CD14-positive monocyte (primary cell): ENCODE data around the gene VWF. TPM values are rescaled to one million over a fixed set of nuclear protein-coding genes. Genes with fewer than 3 reads are reported as not detected.

Experiments used
- DNase-seq, 3 donors: peaks; one replicate each; pipeline ENCODE4 v3.0.0-alpha.2; 2011 to 2022
- H2AFZ ChIP-seq: 2 replicates; pipeline ENCODE4 v1.6.0; 2012; ENCODE audit warnings: mild to moderate bottlenecking, low read depth, low read length, inconsistent platforms; ENCODE audit not compliant: insufficient read depth, poor library complexity, severe bottlenecking
- H3K27ac ChIP-seq, 2 donors: 1 replicate in 1 of 2; 2 replicates in 1 of 2; pipeline ENCODE4 v1.5.1; 2012 to 2013; ENCODE audit warnings: low read length in 2 of 2, control low read depth in 1 of 2, inconsistent platforms in 1 of 2, low read depth in 1 of 2, mild to moderate bottlenecking in 1 of 2
- H3K27me3 ChIP-seq, 2 donors: one replicate each; pipeline versions ENCODE4 v1.6.0 to v1.6.1; 2011 to 2013; ENCODE audit warnings: low read length in 2 of 2; ENCODE audit not compliant: control insufficient read depth in 2 of 2, insufficient read depth in 2 of 2
- H3K36me3 ChIP-seq, 2 donors: replicated peaks in 1 of 2; 1 replicate in 1 of 2; 2 replicates in 1 of 2; pipeline versions ENCODE4 v1.5.1 to v1.6.1; 2012 to 2013; ENCODE audit warnings: low read length in 2 of 2, control low read depth in 1 of 2, inconsistent platforms in 1 of 2, mild to moderate bottlenecking in 1 of 2; ENCODE audit not compliant: insufficient read depth in 2 of 2, control insufficient read depth in 1 of 2
- H3K4me1 ChIP-seq, 2 donors: 1 replicate in 1 of 2; 2 replicates in 1 of 2; pipeline versions ENCODE4 v1.5.1 to v1.6.1; 2012 to 2013; ENCODE audit warnings: low read length in 2 of 2, control low read depth in 1 of 2, inconsistent platforms in 1 of 2, mild to moderate bottlenecking in 1 of 2, moderate library complexity in 1 of 2; ENCODE audit not compliant: insufficient read depth in 2 of 2, control insufficient read depth in 1 of 2
- H3K4me2 ChIP-seq: replicated peaks from 2 replicates; pipeline ENCODE3; 2012; ENCODE audit warnings: low read length, moderate library complexity, mild to moderate bottlenecking; ENCODE audit not compliant: poor library complexity, severe bottlenecking; ENCODE audit errors: extremely low read depth
- H3K4me3 ChIP-seq, 3 experiments: fragments of 200-600 bp in 1 of 3; sonication (generic) in 1 of 3; replicated peaks in 1 of 3; 1 replicate in 2 of 3; 2 replicates in 1 of 3; pipeline ENCODE4 v1.5.1; 2011 to 2013; ENCODE audit warnings: low read length in 3 of 3, mild to moderate bottlenecking in 3 of 3, control low read depth in 2 of 3, low read depth in 2 of 3, inconsistent platforms in 1 of 3, moderate library complexity in 1 of 3
- H3K79me2 ChIP-seq: 2 replicates; pipeline ENCODE4 v1.6.0; 2012; ENCODE audit warnings: mild to moderate bottlenecking, control low read depth, inconsistent platforms, low read length, moderate library complexity; ENCODE audit not compliant: insufficient read depth
- H3K9ac ChIP-seq: 2 replicates; pipeline ENCODE4 v1.6.0; 2017; ENCODE audit warnings: low read length, mild to moderate bottlenecking; ENCODE audit not compliant: insufficient read depth, poor library complexity, severe bottlenecking
- H3K9me3 ChIP-seq, 2 donors: replicated peaks in 1 of 2; 1 replicate in 1 of 2; 2 replicates in 1 of 2; pipeline versions ENCODE4 v1.5.1 to v1.6.1; 2012 to 2013; ENCODE audit warnings: low read length in 2 of 2, control low read depth in 1 of 2; ENCODE audit not compliant: control insufficient read depth in 1 of 2, insufficient read depth in 1 of 2
- H4K20me1 ChIP-seq: 2 replicates; pipeline ENCODE4 v1.6.0; 2012; ENCODE audit warnings: mild to moderate bottlenecking, low read length, control low read depth, moderate library complexity; ENCODE audit not compliant: insufficient read depth
- H3K27ac Mint-ChIP-seq, 7 donors: one replicate each; pipeline ENCODE4 v1.8.0; 2020; ENCODE audit warnings: mild to moderate bottlenecking in 7 of 7, mixed read lengths in 7 of 7, moderate library complexity in 6 of 7, inconsistent platforms in 2 of 7
- H3K27me3 Mint-ChIP-seq, 3 donors: one replicate each; pipeline ENCODE4 v1.8.0; 2021 to 2022; ENCODE audit warnings: low read depth in 3 of 3, mild to moderate bottlenecking in 3 of 3, mixed read lengths in 3 of 3, moderate library complexity in 3 of 3, inconsistent platforms in 1 of 3
- H3K36me3 Mint-ChIP-seq, 2 donors: one replicate each; pipeline ENCODE4 v1.8.0; 2020; ENCODE audit warnings: mixed read lengths in 2 of 2, inconsistent platforms in 1 of 2, mild to moderate bottlenecking in 1 of 2
- H3K4me1 Mint-ChIP-seq: one replicate; pipeline ENCODE4 v1.8.0; 2020; ENCODE audit warnings: mild to moderate bottlenecking, mixed read lengths
- H3K4me3 Mint-ChIP-seq, 2 donors: one replicate each; pipeline ENCODE4 v1.8.0; 2020; ENCODE audit warnings: mild to moderate bottlenecking in 2 of 2, mixed read lengths in 2 of 2, moderate library complexity in 1 of 2
- H3K9me3 Mint-ChIP-seq, 7 donors: one replicate each; pipeline ENCODE4 v1.8.0; 2020 to 2022; ENCODE audit warnings: mixed read lengths in 7 of 7, mild to moderate bottlenecking in 6 of 7, moderate library complexity in 6 of 7, inconsistent platforms in 2 of 7
- WGBS: methylation state at CpG from one replicate; pipeline ENCODE4 v1.1.5; 2013; ENCODE audit warnings: missing lambda C conversion rate; ENCODE audit not compliant: insufficient coverage; 5-methylcytosine and 5-hydroxymethylcytosine counted together
- intact Hi-C, 2 donors: fragments of 100-400 bp; cut with micrococcal nuclease; formaldehyde crosslinking; loops; one replicate each; pipeline versions ENCODE4 v1.15.0 to v1.15.1; 2023
- polyA plus RNA-seq, 3 donors: library from polyadenylated mRNA; depleted of rRNA in 1 of 3; unstranded in 2 of 3; stranded (reverse) in 1 of 3; fragments of 300-500 nt in 2 of 3; fragments of >200 nt in 1 of 3; fragmentation: Illumina TruSeq in 2 of 3; gene quantifications; 1 replicate in 2 of 3; 2 replicates in 1 of 3; pipeline ENCODE4 v1.2.3, GENCODE V29; 2012 to 2021
- TF ChIP-seq, protein P1 (sequence below): fragments of 200-600 bp; IDR thresholded peaks from one replicate; pipeline ENCODE4 v1.8.0; 2022; ENCODE audit warnings: antibody characterized with exemption, mild to moderate bottlenecking

Gene VWF
- polyA plus RNA-seq, 3 donors, result 0.17 to 0.49 (median 0.48) TPM

DNA sequence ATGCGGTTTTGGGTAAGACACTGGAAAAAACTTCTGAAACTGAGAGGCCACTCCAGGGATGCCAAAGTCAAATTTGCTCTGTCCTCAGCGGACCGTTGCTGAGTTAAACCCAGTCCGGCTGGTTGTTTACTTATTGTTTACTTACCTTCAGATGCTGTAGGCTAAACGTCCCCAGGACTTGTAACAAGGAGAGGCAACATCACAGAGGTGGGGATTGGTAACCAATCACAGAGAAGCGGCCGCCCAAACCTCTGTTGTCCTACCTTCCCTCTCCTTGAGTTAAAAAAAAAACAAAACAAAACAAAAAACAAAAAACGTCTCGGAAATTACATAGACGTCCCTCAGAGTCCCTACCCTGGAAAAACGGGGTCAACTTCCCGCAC lies 179.8 kb downstream of the VWF start:
- Histone ChIP-seq H3K9me3 (peaks cover 4 to 20% of the 10 kb centered on the region in 2 donors), H3K36me3 (no peaks in the 10 kb centered on the region), H3K4me1 (no peaks in the 10 kb centered on the region), H3K4me3 (no peak overlapping the region), H3K79me2 (no peaks in the 10 kb centered on the region), H3K27me3 (peaks cover 51 to 52% of the 10 kb centered on the region in 2 donors), H4K20me1 (no peaks in the 10 kb centered on the region), H3K9ac (no peak overlapping the region), H3K27ac (no peak overlapping the region), H2AFZ (no peak overlapping the region), H3K4me2 (no peak overlapping the region)
- 39% methylated on average over 8 of the region's 12 CpGs for WGBS
- Mint-ChIP-seq H3K36me3 (no peaks in the 10 kb centered on the region), H3K27ac (no peak overlapping the region), H3K27me3 (peaks cover 53 to 60% (median 60%) of the 10 kb centered on the region in 3 donors), H3K4me1 (peaks cover 8% of the 10 kb centered on the region), H3K9me3 (peaks cover 0 to 10% (median 2%) of the 10 kb centered on the region in 7 donors), H3K4me3 (peak overlapping the region in 1 of 2 donors; percentile 74)
- DNase-seq, result no peak
- TF ChIP-seq, protein P1, sequence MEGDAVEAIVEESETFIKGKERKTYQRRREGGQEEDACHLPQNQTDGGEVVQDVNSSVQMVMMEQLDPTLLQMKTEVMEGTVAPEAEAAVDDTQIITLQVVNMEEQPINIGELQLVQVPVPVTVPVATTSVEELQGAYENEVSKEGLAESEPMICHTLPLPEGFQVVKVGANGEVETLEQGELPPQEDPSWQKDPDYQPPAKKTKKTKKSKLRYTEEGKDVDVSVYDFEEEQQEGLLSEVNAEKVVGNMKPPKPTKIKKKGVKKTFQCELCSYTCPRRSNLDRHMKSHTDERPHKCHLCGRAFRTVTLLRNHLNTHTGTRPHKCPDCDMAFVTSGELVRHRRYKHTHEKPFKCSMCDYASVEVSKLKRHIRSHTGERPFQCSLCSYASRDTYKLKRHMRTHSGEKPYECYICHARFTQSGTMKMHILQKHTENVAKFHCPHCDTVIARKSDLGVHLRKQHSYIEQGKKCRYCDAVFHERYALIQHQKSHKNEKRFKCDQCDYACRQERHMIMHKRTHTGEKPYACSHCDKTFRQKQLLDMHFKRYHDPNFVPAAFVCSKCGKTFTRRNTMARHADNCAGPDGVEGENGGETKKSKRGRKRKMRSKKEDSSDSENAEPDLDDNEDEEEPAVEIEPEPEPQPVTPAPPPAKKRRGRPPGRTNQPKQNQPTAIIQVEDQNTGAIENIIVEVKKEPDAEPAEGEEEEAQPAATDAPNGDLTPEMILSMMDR, result no peak
- intact Hi-C loops, result no loop called here

DNA sequence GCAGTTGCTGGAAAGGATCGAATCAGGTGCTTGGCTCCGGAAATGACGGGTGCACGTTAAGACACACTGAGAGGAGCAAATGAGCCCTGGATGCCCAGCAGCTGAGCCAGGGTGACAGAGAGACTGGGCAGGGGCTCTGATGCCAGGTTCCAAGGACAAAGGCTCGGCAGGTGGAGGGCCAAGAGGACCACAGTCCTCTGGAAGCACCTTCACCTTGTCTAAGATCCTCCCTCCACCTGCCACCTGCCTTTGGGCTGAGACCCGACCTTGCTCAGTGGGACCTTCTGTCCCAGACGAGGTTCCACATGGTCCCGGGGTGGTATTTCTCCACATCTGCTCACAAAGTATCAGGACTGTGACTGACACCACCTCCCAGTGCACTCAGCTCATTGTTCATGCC lies 180.4 kb downstream of the VWF start:
- Histone ChIP-seq H3K79me2 (no peaks in the 10 kb centered on the region), H3K36me3 (no peaks in the 10 kb centered on the region), H3K4me1 (no peaks in the 10 kb centered on the region), H3K4me2 (no peak overlapping the region), H4K20me1 (no peaks in the 10 kb centered on the region), H3K27me3 (peaks cover 51 to 52% of the 10 kb centered on the region in 2 donors), H3K27ac (no peak overlapping the region), H3K9ac (no peak overlapping the region), H3K9me3 (peaks cover 4 to 20% of the 10 kb centered on the region in 2 donors), H2AFZ (no peak overlapping the region), H3K4me3 (no peak overlapping the region)
- Mint-ChIP-seq H3K4me3 (peak overlapping the region in 1 of 2 donors; percentile 74), H3K4me1 (peaks cover 8% of the 10 kb centered on the region), H3K27ac (no peak overlapping the region), H3K36me3 (no peaks in the 10 kb centered on the region), H3K9me3 (peaks cover 0 to 10% (median 2%) of the 10 kb centered on the region in 7 donors), H3K27me3 (peaks cover 53 to 59% (median 58%) of the 10 kb centered on the region in 3 donors)
- TF ChIP-seq, protein P1, result no peak
- no peak for DNase-seq
- 95% methylated on average over 4 of the region's 8 CpGs for WGBS
- intact Hi-C loops, result no loop called here
